Measurements from ENCODE around the gene THRSP. TPM values are rescaled to one million over a fixed set of nuclear protein-coding genes. Genes with fewer than 3 reads are reported as not detected.

THRSP gene
- total and polyA plus RNA-seq, 8 donors, result 0.33 to 1.4 (median 0.55) TPM; not detected in 5

- intact Hi-C loops (cut with DNase I; ENCODE audit: low total_unique reads), result no loop called here
- H3K27ac ChIP-seq, result peak overlapping the region in 4 of 5 donors; percentile 77 to 92 (median 92)
- H3K27me3 ChIP-seq, result no peaks in the 10 kb centered on the region
- peaks cover 35 to 59% (median 50%) of the 10 kb centered on the region in 4 donors for H3K4me1 ChIP-seq
- H3K36me3 ChIP-seq, result no peaks in the 10 kb centered on the region
- no peak for DNase-seq
- 16 to 38% (median 24%) methylated on average over 21 of the region's 21 CpGs for WGBS, 5 donors
- H3K9me3 ChIP-seq, result no peaks in the 10 kb centered on the region
- no peak for TF ChIP-seq POLR2AphosphoS5 (IDR thresholded peaks at IDR 0.05)
- no peak for TF ChIP-seq EP300 (IDR thresholded peaks at IDR 0.05)
- TF ChIP-seq POLR2A (IDR thresholded peaks at IDR 0.05), result no peak
- no peak for TF ChIP-seq CTCF (IDR thresholded peaks at IDR 0.05)
- H3K4me3 ChIP-seq, result peak overlapping the region; percentile 57 to 97 (median 92)
Observed at GRCh38 chr11:78078218-78079167, 14.8 kb downstream of the THRSP start.

GRCh38 chr11:78079232-78080083 lies 15.8 kb downstream of the THRSP start, which contains the start of gene NDUFC2:
TSS of gene NDUFC2 (minus strand) at chr11:78079862. CDS start at chr11:78079744, 118 bp downstream.
- peaks cover 35 to 59% (median 49%) of the 10 kb centered on the region in 4 donors for H3K4me1 ChIP-seq
- no peaks in the 10 kb centered on the region for H3K9me3 ChIP-seq
- H3K27me3 ChIP-seq, result no peaks in the 10 kb centered on the region
- peak; percentile 83 to 95 for DNase-seq
- intact Hi-C loops (cut with DNase I; ENCODE audit: low total_unique reads), result no loop called here
- peak within 1 kb of the TSS; percentile 57 to 97 (median 92) for H3K4me3 ChIP-seq
- H3K36me3 ChIP-seq, result no peaks in the 10 kb centered on the region
- peak; percentile 75 to 91 (median 88) for TF ChIP-seq POLR2AphosphoS5 (IDR thresholded peaks at IDR 0.05)
- TF ChIP-seq POLR2A (IDR thresholded peaks at IDR 0.05), result no peak
- peak in 1 of 7 experiments; percentile 12 for TF ChIP-seq CTCF (IDR thresholded peaks at IDR 0.05)
- TF ChIP-seq EP300 (IDR thresholded peaks at IDR 0.05), result no peak
- H3K27ac ChIP-seq, result peak within 1 kb of the TSS; percentile 77 to 92 (median 91)
- WGBS, 5 donors, result 0 to 1% (median 0%) methylated on average over 40 to 68 of the region's 68 CpGs

- peak overlapping the region; percentile 57 to 97 (median 92) for H3K4me3 ChIP-seq
- H3K27ac ChIP-seq, result peak overlapping the region; percentile 77 to 92 (median 91)
- TF ChIP-seq EP300 (IDR thresholded peaks at IDR 0.05) (no peak), CTCF (IDR thresholded peaks at IDR 0.05) (no peak)
- no peak for DNase-seq
- peaks cover 35 to 51% (median 41%) of the 10 kb centered on the region in 4 donors for H3K4me1 ChIP-seq
- intact Hi-C loops (cut with DNase I; ENCODE audit: low total_unique reads), result no loop called here
- no peaks in the 10 kb centered on the region for H3K9me3 ChIP-seq
- 55 to 60% (median 59%) methylated on average over 23 of the region's 23 CpGs for WGBS, 5 donors
- H3K27me3 ChIP-seq, result no peaks in the 10 kb centered on the region
- no peaks in the 10 kb centered on the region for H3K36me3 ChIP-seq
Observed at GRCh38 chr11:78080084-78080817, 16.6 kb downstream of the THRSP start.

All from stomach (tissue), 9 donors.